Glutamatergic neuron (in vitro differentiated cells): Measurements from ENCODE around the gene CCT5. TPM values are rescaled to one million over a fixed set of nuclear protein-coding genes. Genes with fewer than 3 reads are reported as not detected.
"Not testable (repeated sequence)": the region's sequence is repeated elsewhere in the genome, so short reads cannot be mapped to it uniquely, and the experiment has no call there.

ENCODE experiments used
- DNase-seq: peaks from one replicate; pipeline ENCODE4 v3.0.0; 2022
- H3K27ac Mint-ChIP-seq: one replicate; pipeline ENCODE4 v1.8.0; 2020; ENCODE audit warnings: mild to moderate bottlenecking, mixed read lengths, inconsistent platforms; ENCODE audit not compliant: unreplicated experiment
- H3K27me3 Mint-ChIP-seq: one replicate; pipeline ENCODE4 v1.8.0; 2020; ENCODE audit warnings: mild to moderate bottlenecking, moderate library complexity, mixed read lengths, inconsistent platforms; ENCODE audit not compliant: unreplicated experiment
- H3K36me3 Mint-ChIP-seq: one replicate; pipeline ENCODE4 v1.8.0; 2020; ENCODE audit warnings: mild to moderate bottlenecking, mixed read lengths, inconsistent platforms; ENCODE audit not compliant: unreplicated experiment
- H3K4me1 Mint-ChIP-seq: one replicate; pipeline ENCODE4 v1.8.0; 2020; ENCODE audit warnings: mild to moderate bottlenecking, low read depth, mixed read lengths, inconsistent platforms; ENCODE audit not compliant: unreplicated experiment
- H3K4me3 Mint-ChIP-seq: one replicate; pipeline ENCODE4 v1.8.0; 2020; ENCODE audit warnings: mild to moderate bottlenecking, mixed read lengths, inconsistent platforms; ENCODE audit not compliant: unreplicated experiment
- H3K9me3 Mint-ChIP-seq: one replicate; pipeline ENCODE4 v1.8.0; 2020; ENCODE audit warnings: mild to moderate bottlenecking, moderate library complexity, mixed read lengths, inconsistent platforms; ENCODE audit not compliant: unreplicated experiment
- total RNA-seq: library from RNA; stranded (reverse); fragmentation: NEBNext Ultra II Directional; extraction: Animal tissue kit (Norgen Biotek cat#: 25700); gene quantifications from one replicate; pipeline ENCODE4 v1.2.1, GENCODE V29; 2021; ENCODE audit not compliant: unreplicated experiment
- TF ChIP-seq, protein P1 (sequence below): fragments of 200-600 bp; sonication (generic); IDR thresholded peaks from one replicate; pipeline ENCODE4 v1.5.0; 2021; ENCODE audit not compliant: partially characterized antibody, unreplicated experiment

The CCT5 gene
- total RNA-seq, 1 donor from 2014 or later: 284 TPM

DNA sequence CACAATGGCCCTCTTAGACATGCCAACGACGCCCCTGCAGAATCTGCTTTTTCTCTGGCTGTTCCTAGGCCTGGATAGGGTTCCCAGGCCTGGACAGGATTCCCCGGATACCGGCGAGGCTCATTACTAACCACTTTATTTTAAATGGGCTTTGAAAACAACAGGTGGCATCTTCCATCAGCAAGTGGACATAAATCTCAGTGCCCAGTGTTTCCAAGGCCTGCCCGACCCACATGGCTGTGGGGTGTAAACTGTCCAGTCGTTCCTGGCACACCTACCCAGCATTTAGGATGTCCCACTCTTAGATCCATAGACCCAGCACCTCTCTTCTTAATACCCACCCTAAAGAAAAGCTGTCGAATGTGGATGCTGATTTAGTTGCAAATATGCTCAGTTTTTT, 56.7 kb downstream of the CCT5 start:
- no peaks in the 10 kb centered on the region for H3K36me3 Mint-ChIP-seq
- no peak for DNase-seq
- TF ChIP-seq, protein P1, sequence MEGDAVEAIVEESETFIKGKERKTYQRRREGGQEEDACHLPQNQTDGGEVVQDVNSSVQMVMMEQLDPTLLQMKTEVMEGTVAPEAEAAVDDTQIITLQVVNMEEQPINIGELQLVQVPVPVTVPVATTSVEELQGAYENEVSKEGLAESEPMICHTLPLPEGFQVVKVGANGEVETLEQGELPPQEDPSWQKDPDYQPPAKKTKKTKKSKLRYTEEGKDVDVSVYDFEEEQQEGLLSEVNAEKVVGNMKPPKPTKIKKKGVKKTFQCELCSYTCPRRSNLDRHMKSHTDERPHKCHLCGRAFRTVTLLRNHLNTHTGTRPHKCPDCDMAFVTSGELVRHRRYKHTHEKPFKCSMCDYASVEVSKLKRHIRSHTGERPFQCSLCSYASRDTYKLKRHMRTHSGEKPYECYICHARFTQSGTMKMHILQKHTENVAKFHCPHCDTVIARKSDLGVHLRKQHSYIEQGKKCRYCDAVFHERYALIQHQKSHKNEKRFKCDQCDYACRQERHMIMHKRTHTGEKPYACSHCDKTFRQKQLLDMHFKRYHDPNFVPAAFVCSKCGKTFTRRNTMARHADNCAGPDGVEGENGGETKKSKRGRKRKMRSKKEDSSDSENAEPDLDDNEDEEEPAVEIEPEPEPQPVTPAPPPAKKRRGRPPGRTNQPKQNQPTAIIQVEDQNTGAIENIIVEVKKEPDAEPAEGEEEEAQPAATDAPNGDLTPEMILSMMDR: no peak
- no peak overlapping the region for H3K27ac Mint-ChIP-seq
- peaks cover 15% of the 10 kb centered on the region for H3K27me3 Mint-ChIP-seq
- H3K4me3 Mint-ChIP-seq: peak overlapping the region; percentile 83
- peaks cover 6% of the 10 kb centered on the region for H3K9me3 Mint-ChIP-seq
- H3K4me1 Mint-ChIP-seq: peaks cover 15% of the 10 kb centered on the region

DNA sequence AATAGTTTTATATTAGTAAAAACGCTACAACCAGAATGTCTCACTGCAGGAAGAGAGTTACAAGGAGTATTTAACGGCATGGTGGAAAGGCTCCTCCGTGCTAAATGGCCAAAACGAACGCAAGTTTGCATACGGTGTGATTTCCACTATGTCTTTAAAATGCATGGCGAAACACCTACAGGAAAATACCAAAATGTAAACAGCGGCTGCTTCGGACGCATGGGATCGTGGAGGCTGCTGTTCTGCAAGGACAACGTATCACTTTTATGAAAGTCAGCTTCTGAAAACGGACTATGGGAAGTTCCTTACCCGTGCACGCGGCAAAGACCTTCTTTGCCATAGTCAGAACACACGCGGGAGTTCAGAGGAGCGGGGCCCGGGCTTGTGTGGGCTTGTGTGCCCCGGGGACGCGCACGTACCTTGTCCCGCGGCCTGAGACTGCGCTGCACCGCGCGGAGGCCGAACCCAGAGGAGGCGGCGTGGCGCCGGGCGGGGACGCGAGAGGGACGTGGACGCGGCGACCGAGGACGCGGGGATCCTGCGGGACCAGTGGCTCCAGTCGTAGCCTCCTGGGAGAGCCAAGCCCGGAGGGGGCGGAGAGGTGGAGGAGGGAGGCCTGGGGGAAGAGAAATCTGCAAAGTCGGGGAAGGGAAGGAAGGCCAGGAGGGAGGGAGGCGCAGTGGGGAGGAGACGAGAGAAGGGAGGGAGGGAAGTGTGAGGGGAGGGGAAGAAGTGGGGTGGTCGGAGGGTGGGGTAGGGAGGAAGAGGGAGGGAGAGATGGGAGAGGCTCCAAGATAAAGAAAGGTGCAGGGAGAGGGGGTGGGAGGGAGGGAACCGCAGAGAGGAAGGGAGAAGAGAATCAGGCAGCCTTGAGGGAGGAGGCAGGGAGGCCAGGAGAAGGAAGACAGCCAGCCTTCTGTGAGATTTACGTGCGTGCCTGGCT, 57.4 kb downstream of the CCT5 start, which contains the start of gene CMBL:
Gene CMBL, minus strand, starts transcription at position 697 of the 943 bp plus-strand sequence. CDS start 17,140 bp downstream, outside the sequence.
- DNase-seq: peak; percentile 52
- TF ChIP-seq, protein P1: no peak
- peaks cover 6% of the 10 kb centered on the region for H3K9me3 Mint-ChIP-seq
- peaks cover 15% of the 10 kb centered on the region for H3K27me3 Mint-ChIP-seq
- no peak within 1 kb of the TSS for H3K27ac Mint-ChIP-seq
- H3K4me1 Mint-ChIP-seq: peaks cover 15% of the 10 kb centered on the region
- peak within 1 kb of the TSS; percentile 83 for H3K4me3 Mint-ChIP-seq
- H3K36me3 Mint-ChIP-seq: no peaks in the 10 kb centered on the region

DNA sequence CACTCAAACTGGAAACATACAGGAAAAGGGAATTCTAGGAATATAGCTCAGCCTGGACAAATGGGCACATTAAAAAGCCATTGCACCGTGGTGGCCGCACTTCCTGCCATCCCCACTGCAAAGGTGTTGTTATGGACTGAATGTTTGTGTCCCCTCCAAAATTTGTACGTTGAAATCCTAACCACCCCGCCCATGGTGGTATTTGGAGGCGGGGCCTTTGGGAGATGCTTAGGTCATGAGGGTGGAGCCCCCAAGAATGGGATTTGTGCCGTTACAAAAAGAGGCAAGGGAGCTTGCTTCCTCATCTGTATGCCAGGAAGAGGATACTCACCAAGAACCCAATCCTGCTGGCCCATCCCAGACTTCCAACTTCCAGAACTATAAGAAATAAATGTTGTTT, 58.8 kb downstream of the CCT5 start:
- H3K36me3 Mint-ChIP-seq: no peaks in the 10 kb centered on the region
- DNase-seq: no peak
- H3K9me3 Mint-ChIP-seq: peaks cover 6% of the 10 kb centered on the region
- TF ChIP-seq, protein P1: no peak
- peak overlapping the region; percentile 49 for H3K4me3 Mint-ChIP-seq
- peaks cover 13% of the 10 kb centered on the region for H3K4me1 Mint-ChIP-seq
- peaks cover 12% of the 10 kb centered on the region for H3K27me3 Mint-ChIP-seq
- H3K27ac Mint-ChIP-seq: no peak overlapping the region

DNA sequence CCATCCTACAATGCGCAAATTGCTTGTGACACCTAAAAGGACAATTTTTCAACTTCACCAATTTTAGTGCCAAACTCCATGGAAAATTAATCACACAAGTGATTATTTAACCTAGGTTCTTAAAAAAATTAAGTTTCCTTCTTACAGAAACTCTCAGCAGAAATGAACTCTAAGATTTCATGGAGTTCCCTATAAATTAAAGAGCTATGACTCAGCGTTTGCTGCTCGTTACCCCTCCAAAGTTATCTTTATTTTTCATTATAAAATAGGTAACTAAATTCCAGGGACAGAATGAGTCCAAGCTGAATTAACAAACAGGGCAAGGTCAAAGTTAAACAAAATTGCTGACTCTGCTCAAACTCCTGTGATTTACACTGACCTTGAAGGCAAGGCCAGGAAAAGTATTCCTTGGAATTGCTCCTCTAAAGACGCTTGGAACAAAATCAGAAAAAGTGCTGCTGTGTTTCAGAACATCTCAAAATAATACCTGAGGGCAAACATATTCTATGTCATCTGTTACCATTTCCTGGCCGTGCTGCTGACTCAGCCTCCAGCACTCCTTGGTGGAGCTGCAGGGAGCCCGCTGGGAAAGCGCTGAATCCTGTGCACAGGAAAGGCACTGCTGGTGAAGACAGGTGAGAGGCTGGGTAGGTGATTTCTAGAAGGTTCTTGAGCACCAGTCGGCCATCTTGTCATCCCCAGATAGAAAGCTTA, 60.1 kb downstream of the CCT5 start:
- Mint-ChIP-seq H3K27ac (no peak overlapping the region), H3K4me3 (no peak overlapping the region), H3K27me3 (peaks cover 11% of the 10 kb centered on the region), H3K4me1 (peaks cover 9% of the 10 kb centered on the region), H3K9me3 (peaks cover 5% of the 10 kb centered on the region), H3K36me3 (peaks cover 5% of the 10 kb centered on the region)
- TF ChIP-seq, protein P1: no peak
- DNase-seq: no peak

DNA sequence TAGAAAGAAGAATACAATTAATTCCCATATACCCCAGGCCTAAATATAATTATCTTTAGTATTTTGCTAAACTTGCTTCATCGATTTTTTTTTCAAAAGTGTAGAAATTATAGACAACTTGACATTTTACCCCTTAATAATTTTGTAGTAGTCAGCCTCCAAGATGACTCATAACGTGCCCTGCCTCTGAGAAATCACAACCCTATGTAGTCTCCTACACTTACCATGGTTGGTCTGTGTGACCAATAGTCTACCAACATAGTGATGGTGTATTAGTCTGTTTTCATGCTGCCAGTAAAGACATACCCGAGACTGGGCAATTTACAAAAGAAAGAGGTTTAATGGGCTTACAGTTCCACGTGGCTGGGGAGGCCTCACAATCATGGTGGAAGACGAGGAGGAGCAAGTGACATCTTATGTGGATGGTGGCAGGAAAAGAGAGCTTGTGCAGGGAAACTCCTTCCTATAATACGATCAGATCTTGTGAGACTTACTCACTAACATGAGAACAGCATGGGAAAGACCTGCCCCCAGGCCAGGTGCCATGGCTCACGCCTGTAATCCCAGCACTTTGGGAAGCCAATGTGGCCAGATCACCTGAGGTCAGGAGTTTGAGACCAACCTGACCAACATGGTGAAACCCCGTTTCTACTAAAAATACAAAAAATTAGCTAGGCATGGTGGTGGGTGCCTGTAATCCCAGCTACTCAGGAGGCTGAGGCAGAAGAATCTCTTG, 60.9 kb downstream of the CCT5 start:
- not testable (repeated sequence) for H3K27ac Mint-ChIP-seq, H3K4me3 Mint-ChIP-seq, H3K27me3 Mint-ChIP-seq, H3K9me3 Mint-ChIP-seq, H3K36me3 Mint-ChIP-seq, H3K4me1 Mint-ChIP-seq, DNase-seq
